H1 (cell line): Measurements from ENCODE around the gene CHCHD3. TPM values are rescaled to one million over a fixed set of nuclear protein-coding genes. Genes with fewer than 3 reads are reported as not detected.

Source experiments
- CTCF ChIA-PET: fragments of 300-600 bp; sonication (Branson Sonifier 250); formaldehyde crosslinking; loops from one replicate; lab custom pipeline; 2021; ENCODE audit not compliant: partially characterized antibody; lab: Charles Lee
- POLR2A ChIA-PET: fragments of 300-600 bp; sonication (Branson Sonifier 250); formaldehyde crosslinking; loops from one replicate; lab custom pipeline; 2021; ENCODE audit warnings: inconsistent platforms; ENCODE audit not compliant: partially characterized antibody; lab: Charles Lee
- DNase-seq, 2 experiments: peaks; one replicate each; pipeline versions ENCODE4 v3.0.0 to v3.0.0-alpha.2; 2010 to 2022; ENCODE audit warnings: low spot score in 2 of 2, low read depth in 1 of 2, mixed read lengths in 1 of 2
- FAIRE-seq: peaks from 2 replicates; lab custom pipeline; 2011; peaks lifted over from hg19 to GRCh38; lab: Jason Lieb, UNC
- H2AFZ ChIP-seq: 2 replicates; pipeline ENCODE4 v1.8.1; 2012; ENCODE audit warnings: low read length, inconsistent platforms
- H2AK5ac ChIP-seq: 2 replicates; pipeline ENCODE4 v1.6.1; 2013; ENCODE audit warnings: low read depth, low read length
- H2BK120ac ChIP-seq: replicated peaks from 2 replicates; pipeline ENCODE3; 2013; ENCODE audit warnings: low read depth, low read length, inconsistent platforms
- H2BK12ac ChIP-seq: 2 replicates; pipeline ENCODE4 v1.6.1; 2013; ENCODE audit warnings: low read depth, low read length
- H2BK15ac ChIP-seq: 2 replicates; pipeline ENCODE4 v1.6.1; 2013; ENCODE audit warnings: low read length
- H2BK20ac ChIP-seq: 2 replicates; pipeline ENCODE4 v1.6.1; 2013; ENCODE audit warnings: low read length
- H2BK5ac ChIP-seq: 2 replicates; pipeline ENCODE4 v1.6.1; 2013; ENCODE audit warnings: low read depth, low read length
- H3K14ac ChIP-seq: 2 replicates; pipeline ENCODE4 v1.6.1; 2013; ENCODE audit warnings: inconsistent platforms; ENCODE audit not compliant: insufficient read length
- H3K18ac ChIP-seq: 2 replicates; pipeline ENCODE4 v1.6.1; 2013; ENCODE audit warnings: low read length; ENCODE audit errors: extremely low read depth
- H3K23ac ChIP-seq: 2 replicates; pipeline ENCODE4 v1.6.1; 2013; ENCODE audit warnings: inconsistent platforms; ENCODE audit not compliant: insufficient read length
- H3K23me2 ChIP-seq: 2 replicates; pipeline ENCODE4 v1.6.1; 2013; ENCODE audit warnings: low read depth, low read length
- H3K27ac ChIP-seq: 2 replicates; pipeline ENCODE4 v1.6.1; 2011; ENCODE audit warnings: low read depth, low read length, inconsistent platforms
- H3K27me3 ChIP-seq, 4 experiments: replicated peaks in 1 of 4; 1 replicate in 1 of 4; 2 replicates in 3 of 4; pipeline versions ENCODE4 v1.6.1 to v1.8.1; 2011 to 2013; ENCODE audit warnings: low read length in 3 of 4, mild to moderate bottlenecking in 3 of 4, inconsistent platforms in 2 of 4, mixed read lengths in 2 of 4, moderate library complexity in 1 of 4; ENCODE audit not compliant: control insufficient read depth in 3 of 4, insufficient read depth in 3 of 4; ENCODE audit errors: extremely low read depth in 1 of 4
- H3K36me3 ChIP-seq, 4 experiments: 2 replicates each; pipeline versions ENCODE4 v1.6.1 to v1.8.1; 2011 to 2013; ENCODE audit warnings: mild to moderate bottlenecking in 4 of 4, low read length in 3 of 4, moderate library complexity in 2 of 4, control low read depth in 1 of 4, inconsistent platforms in 1 of 4; ENCODE audit not compliant: insufficient read depth in 4 of 4, control insufficient read depth in 2 of 4
- H3K4ac ChIP-seq: replicated peaks from 2 replicates; pipeline ENCODE3; 2013; ENCODE audit warnings: low read length, low read depth, mixed read lengths, inconsistent platforms; ENCODE audit not compliant: insufficient read length
- H3K4me1 ChIP-seq, 4 experiments: replicated peaks in 1 of 4; 1 replicate in 1 of 4; 2 replicates in 3 of 4; pipeline versions ENCODE4 v1.6.1 to v1.8.1; 2011 to 2013; ENCODE audit warnings: low read length in 3 of 4, inconsistent platforms in 2 of 4, mixed read lengths in 1 of 4; ENCODE audit not compliant: insufficient read depth in 4 of 4, control insufficient read depth in 3 of 4
- H3K4me2 ChIP-seq, 2 experiments: 2 replicates each; pipeline versions ENCODE4 v1.6.1 to v1.8.1; 2011 to 2013; ENCODE audit warnings: low read depth in 2 of 2, low read length in 2 of 2, control low read depth in 1 of 2, inconsistent platforms in 1 of 2, mild to moderate bottlenecking in 1 of 2; ENCODE audit not compliant: insufficient read depth in 1 of 2
- H3K4me3 ChIP-seq, 4 experiments: fragments of 200-600, 300-600 bp in 1 of 4; sonication (generic), shearing (Covaris generic), sonication (Bioruptor Twin) in 1 of 4; 2 replicates each; pipeline versions ENCODE4 v1.5.1 to v1.8.1; 2011 to 2016; ENCODE audit warnings: low read length in 4 of 4, low read depth in 3 of 4, control low read depth in 2 of 4, inconsistent platforms in 2 of 4, mild to moderate bottlenecking in 2 of 4, mixed read lengths in 1 of 4, moderate library complexity in 1 of 4; ENCODE audit not compliant: insufficient read depth in 2 of 4; ENCODE audit errors: extremely low read depth in 1 of 4
- H3K56ac ChIP-seq: replicated peaks from 2 replicates; pipeline ENCODE3; 2013; ENCODE audit warnings: low read depth, mild to moderate bottlenecking, mixed read lengths, low read length, inconsistent platforms; ENCODE audit not compliant: insufficient read length
- H3K79me1 ChIP-seq: 2 replicates; pipeline ENCODE4 v1.6.1; 2013; ENCODE audit warnings: low read depth, low read length, control low read depth
- H3K79me2 ChIP-seq, 2 experiments: 2 replicates each; pipeline versions ENCODE4 v1.6.1 to v1.8.1; 2012 to 2013; ENCODE audit warnings: low read length in 2 of 2, mild to moderate bottlenecking in 2 of 2, inconsistent platforms in 1 of 2; ENCODE audit not compliant: insufficient read depth in 2 of 2, control insufficient read depth in 1 of 2
- H3K9ac ChIP-seq, 4 experiments: replicated peaks in 1 of 4; 1 replicate in 1 of 4; 2 replicates in 3 of 4; pipeline versions ENCODE4 v1.6.1 to v1.8.1; 2011 to 2013; ENCODE audit warnings: low read depth in 3 of 4, low read length in 3 of 4, control low read depth in 2 of 4, mild to moderate bottlenecking in 2 of 4, moderate library complexity in 2 of 4, inconsistent platforms in 1 of 4; ENCODE audit errors: extremely low read depth in 1 of 4
- H3K9me3 ChIP-seq, 2 experiments: 2 replicates each; pipeline versions ENCODE4 v1.6.1 to v1.8.1; 2012 to 2013; ENCODE audit warnings: mild to moderate bottlenecking in 2 of 2, moderate library complexity in 2 of 2, control low read depth in 1 of 2, inconsistent platforms in 1 of 2, low read depth in 1 of 2, low read length in 1 of 2, mixed read lengths in 1 of 2; ENCODE audit not compliant: insufficient read depth in 2 of 2
- H4K20me1 ChIP-seq, 2 experiments: replicated peaks in 1 of 2; 2 replicates each; pipeline versions ENCODE3 to v1.8.1; 2011 to 2013; ENCODE audit warnings: inconsistent platforms in 2 of 2, low read length in 2 of 2, mild to moderate bottlenecking in 1 of 2; ENCODE audit not compliant: insufficient read depth in 2 of 2, control insufficient read depth in 1 of 2
- H4K5ac ChIP-seq: 2 replicates; pipeline ENCODE4 v1.6.1; 2013; ENCODE audit warnings: low read length, low read depth, mixed read lengths, inconsistent platforms; ENCODE audit not compliant: insufficient read length
- H4K8ac ChIP-seq: 2 replicates; pipeline ENCODE4 v1.8.0; 2013; ENCODE audit warnings: mild to moderate bottlenecking, moderate library complexity, low read length, inconsistent platforms; ENCODE audit not compliant: insufficient read depth; ENCODE audit errors: extremely low read depth
- H4K91ac ChIP-seq: replicated peaks from 2 replicates; pipeline ENCODE3; 2013; ENCODE audit warnings: low read length, mixed read lengths, inconsistent platforms; ENCODE audit not compliant: insufficient read length
- ATF2 ChIP-seq: IDR thresholded peaks from 2 replicates; pipeline ENCODE4 v1.6.1; 2012; ENCODE audit warnings: low read length, inconsistent platforms
- BACH1 ChIP-seq: IDR thresholded peaks from 2 replicates; pipeline ENCODE4 v1.6.1; 2012; ENCODE audit warnings: low read length, improper control_type of control experiment
- CBX8 ChIP-seq: fragments of 300-800, 300-1000 bp; sonication (generic); IDR thresholded peaks from 2 replicates; pipeline ENCODE4 v1.7.1; 2016; ENCODE audit warnings: low read depth, low read length, borderline replicate concordance
- CTBP2 ChIP-seq: IDR thresholded peaks from 2 replicates; pipeline ENCODE4 v1.7.0; 2011; ENCODE audit warnings: borderline replicate concordance, mild to moderate bottlenecking, moderate library complexity, mixed read lengths, low read length; ENCODE audit not compliant: insufficient read depth, insufficient read length
- EGR1 ChIP-seq: IDR thresholded peaks from 2 replicates; pipeline ENCODE4 v1.6.1; 2011; ENCODE audit warnings: low read depth, low read length, borderline replicate concordance
- JUN ChIP-seq: IDR thresholded peaks from 2 replicates; pipeline ENCODE4 v1.6.1; 2011; ENCODE audit warnings: low read depth, mild to moderate bottlenecking, improper control_type of control experiment, low read length
- NRF1 ChIP-seq: IDR thresholded peaks from 2 replicates; pipeline ENCODE4 v1.6.1; 2011; ENCODE audit warnings: mild to moderate bottlenecking, low read depth, low read length, improper control_type of control experiment
- RFX5 ChIP-seq: IDR thresholded peaks from 2 replicates; pipeline ENCODE4 v1.6.1; 2011; ENCODE audit warnings: low read depth, low read length, improper control_type of control experiment, borderline replicate concordance
- RXRA ChIP-seq: IDR thresholded peaks from 2 replicates; pipeline ENCODE4 v1.6.1; 2011; ENCODE audit warnings: low read depth, mild to moderate bottlenecking, low read length, moderate library complexity; ENCODE audit not compliant: insufficient read depth
- SUZ12 ChIP-seq: fragments of 200-600 bp; sonication (generic); IDR thresholded peaks from 2 replicates; pipeline ENCODE4 v1.6.1; 2012; ENCODE audit warnings: mild to moderate bottlenecking, inconsistent platforms, low read length, moderate library complexity, mixed read lengths
- YY1 ChIP-seq: IDR thresholded peaks from 2 replicates; pipeline ENCODE4 v1.6.1; 2011; ENCODE audit warnings: low read depth, mild to moderate bottlenecking, low read length
- ZNF274 ChIP-seq: IDR thresholded peaks from 2 replicates; pipeline ENCODE4 v1.7.0; 2012; ENCODE audit warnings: low read length, borderline replicate concordance; ENCODE audit errors: extremely low read depth
- WGBS, 2 experiments: shearing (Covaris generic) in 1 of 2; methylation state at CpG; one replicate each; pipeline versions ENCODE4 v1.1.6 to v1.1.7; 2013 to 2015; ENCODE audit warnings: low lambda C conversion rate in 2 of 2, mixed read lengths in 2 of 2, inconsistent platforms in 1 of 2, low coverage in 1 of 2, missing lambda C conversion rate in 1 of 2; ENCODE audit not compliant: insufficient replicate concordance in 2 of 2, insufficient coverage in 1 of 2, insufficient read length in 1 of 2; ENCODE audit errors: extremely low coverage in 1 of 2, missing lambda C conversion rate in 1 of 2; 5-methylcytosine and 5-hydroxymethylcytosine counted together
- polyA plus RNA-seq, 7 experiments: library from polyadenylated mRNA; depleted of rRNA in 3 of 7; stranded (reverse) in 5 of 7; unstranded in 2 of 7; fragments of >200 nt in 5 of 7; fragments of 200-250 nt in 2 of 7; gene quantifications; 1 replicate in 5 of 7; 2 replicates in 1 of 7; 4 replicates in 1 of 7; pipeline versions ENCODE4 v1.2.1 to v1.2.3, GENCODE V29; 2011 to 2013; ENCODE audit warnings: missing spikeins in 2 of 7, mixed read lengths in 2 of 7
- total RNA-seq: library from RNA; stranded (reverse); fragmentation: NEBNext Ultra II Directional; extraction: Animal tissue kit (Norgen Biotek cat#: 25700); gene quantifications from 2 replicates; pipeline ENCODE4 v1.2.1, GENCODE V29; 2021

CHCHD3 gene
- total and polyA plus RNA-seq, 2 of the 8 experiments (the other 6 are each of a cell fraction or from before 2014, with no cell fraction given) = 42.9 to 137 TPM

- H3K36me3 ChIP-seq = no peaks in the 10 kb centered on the region
- H2AFZ ChIP-seq = no peak overlapping the region
- no peaks in the 10 kb centered on the region for H3K23me2 ChIP-seq
- no peak overlapping the region for H2BK20ac ChIP-seq
- no peaks in the 10 kb centered on the region for H3K4me1 ChIP-seq
- POLR2A ChIA-PET = no interaction called here
- H2BK5ac ChIP-seq = no peak overlapping the region
- no peak overlapping the region for H3K9ac ChIP-seq
- no peak overlapping the region for H3K27ac ChIP-seq
- FAIRE-seq (no peak), DNase-seq (no peak)
- 92% methylated on average over 7 of the region's 7 CpGs; no CpG with 5 or more reads in 1 of the 2 experiments for WGBS, 2 experiments
- no peaks in the 10 kb centered on the region for H3K79me2 ChIP-seq
- no peaks in the 10 kb centered on the region for H3K9me3 ChIP-seq
- no peak overlapping the region for H2BK12ac ChIP-seq
- no peak overlapping the region; the same call in 1 of the 2 replicates for H4K8ac ChIP-seq
- no peak overlapping the region for H2AK5ac ChIP-seq
- H3K4me3 ChIP-seq = no peak overlapping the region
- no peak overlapping the region for H3K14ac ChIP-seq
- H4K20me1 ChIP-seq = no peaks in the 10 kb centered on the region
- H4K91ac ChIP-seq = no peak overlapping the region
- no peak overlapping the region for H2BK15ac ChIP-seq
- no peak overlapping the region for H3K4ac ChIP-seq
- H4K5ac ChIP-seq = no peak overlapping the region
- H3K79me1 ChIP-seq = no peaks in the 10 kb centered on the region
- H2BK120ac ChIP-seq = no peak overlapping the region
- H3K18ac ChIP-seq = no peak overlapping the region
- H3K23ac ChIP-seq = no peak overlapping the region
- H3K4me2 ChIP-seq = no peak overlapping the region
- no peaks in the 10 kb centered on the region for H3K27me3 ChIP-seq
- CTCF ChIA-PET = no interaction called here
- no peak overlapping the region for H3K56ac ChIP-seq
- TF ChIP-seq ATF2 (no peak), CTBP2 (no peak), SUZ12 (no peak), ZNF274 (no peak), BACH1 (no peak), CBX8 (no peak), JUN (no peak), YY1 (no peak), RFX5 (no peak), RXRA (no peak), EGR1 (no peak), NRF1 (no peak)
Measured at GRCh38 chr7:133121175-133121844, 39.4 kb upstream of the CHCHD3 start.
